Mesenteric fat pad (tissue), 1 donor: ENCODE data around the gene DLK2. TPM values are rescaled to one million over a fixed set of nuclear protein-coding genes. Genes with fewer than 3 reads are reported as not detected.
"Not testable (repeated sequence)": the region's sequence is repeated elsewhere in the genome, so short reads cannot be mapped to it uniquely, and the experiment has no call there.

Source experiments
- DNase-seq: peaks from one replicate; pipeline ENCODE4 v3.0.0-alpha.2; 2020; ENCODE audit warnings: low spot score
- long read RNA-seq: library from polyadenylated mRNA; unstranded; transcript quantifications from one replicate; pipeline ENCODE4 v2.0.0, GENCODE V29; 2020
- total RNA-seq: library from RNA; stranded (reverse); fragmentation: NEBNext Ultra II Directional; extraction: Animal tissue kit (Norgen Biotek cat#: 25700); gene quantifications from one replicate; pipeline ENCODE4 v1.2.1, GENCODE V29; 2021
- donor health status: DM: yes; HTN: yes; CAD: no.

Gene DLK2, protein sequence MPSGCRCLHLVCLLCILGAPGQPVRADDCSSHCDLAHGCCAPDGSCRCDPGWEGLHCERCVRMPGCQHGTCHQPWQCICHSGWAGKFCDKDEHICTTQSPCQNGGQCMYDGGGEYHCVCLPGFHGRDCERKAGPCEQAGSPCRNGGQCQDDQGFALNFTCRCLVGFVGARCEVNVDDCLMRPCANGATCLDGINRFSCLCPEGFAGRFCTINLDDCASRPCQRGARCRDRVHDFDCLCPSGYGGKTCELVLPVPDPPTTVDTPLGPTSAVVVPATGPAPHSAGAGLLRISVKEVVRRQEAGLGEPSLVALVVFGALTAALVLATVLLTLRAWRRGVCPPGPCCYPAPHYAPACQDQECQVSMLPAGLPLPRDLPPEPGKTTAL
- total RNA-seq, result not detected
- long read RNA-seq, result 0 reads

DNA sequence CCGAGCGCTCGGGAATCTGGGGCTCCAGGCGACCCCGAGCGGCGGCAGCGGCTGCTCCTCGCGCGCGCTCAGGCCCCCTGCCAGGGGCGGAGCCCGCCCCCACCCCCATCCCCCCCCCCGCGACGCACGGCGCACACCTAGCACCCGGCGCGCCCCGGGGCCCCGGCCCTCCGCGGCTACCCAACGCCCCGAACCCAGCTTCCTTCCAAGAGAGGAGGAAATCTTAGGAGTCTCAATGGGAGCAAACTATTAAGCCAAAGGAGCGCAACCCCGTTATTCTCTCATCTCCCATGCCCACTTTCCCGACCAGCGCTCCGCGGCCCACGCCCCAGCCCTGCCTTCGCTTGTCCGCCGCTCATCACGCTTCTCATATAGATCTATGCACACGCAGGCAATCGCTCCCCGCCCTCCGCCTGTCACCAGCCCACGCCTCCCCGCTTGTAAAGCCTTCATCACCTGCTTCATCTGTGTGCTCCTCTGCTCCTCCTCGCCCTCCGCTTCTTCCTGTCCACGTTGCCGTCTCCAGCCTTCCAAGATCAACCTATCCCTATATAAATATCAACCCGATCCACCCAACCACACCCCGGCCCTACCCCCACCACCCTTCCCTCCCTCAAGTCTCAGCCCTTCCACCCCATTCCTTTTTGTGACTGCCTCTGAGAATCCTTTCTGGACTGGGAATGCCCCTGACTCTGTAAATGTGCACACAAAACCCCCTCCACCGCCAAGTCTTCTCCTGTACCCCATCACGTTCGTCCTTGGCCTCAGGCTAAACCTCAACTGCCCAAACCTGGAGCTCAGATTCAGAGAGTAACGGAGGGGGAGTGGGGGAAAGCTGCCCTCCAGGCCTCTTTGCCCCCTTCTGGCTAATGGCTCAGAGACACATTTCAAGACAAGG is at the start of gene DLK2:
DLK2 (minus strand) TSS at position 18 of the 898 bp plus-strand sequence. CDS start 723 bp downstream, outside the sequence.
- no peak for DNase-seq

DNA sequence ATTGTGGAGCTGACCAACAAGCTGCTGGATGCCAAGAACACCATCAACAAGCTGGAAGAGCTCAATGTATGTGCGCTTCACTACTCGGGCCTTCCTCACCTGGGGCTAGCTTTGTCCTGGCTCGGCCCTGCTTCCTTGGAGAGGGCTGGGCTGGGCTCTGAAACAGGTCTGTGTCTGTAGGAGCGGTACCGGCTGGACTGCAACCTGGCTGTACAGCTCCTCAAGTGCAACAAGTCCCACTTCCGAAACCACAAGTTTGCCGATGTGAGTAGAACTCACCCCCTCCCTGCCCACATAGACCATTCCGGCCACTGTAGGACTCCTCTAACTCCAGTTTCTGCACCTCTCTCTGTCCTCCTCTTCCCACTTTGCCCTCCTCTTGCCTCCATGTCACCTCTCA is 48.1 kb upstream of the DLK2 start:
- DNase-seq, result no peak

- no peak for DNase-seq
Measured at GRCh38 chr6:43502666-43503065, 47.3 kb upstream of the DLK2 start.

- DNase-seq, result no peak
Measured at GRCh38 chr6:43500921-43501320, 45.6 kb upstream of the DLK2 start.

GRCh38 chr6:43499028-43499815 is 43.9 kb upstream of the DLK2 start:
- no peak for DNase-seq

DNA sequence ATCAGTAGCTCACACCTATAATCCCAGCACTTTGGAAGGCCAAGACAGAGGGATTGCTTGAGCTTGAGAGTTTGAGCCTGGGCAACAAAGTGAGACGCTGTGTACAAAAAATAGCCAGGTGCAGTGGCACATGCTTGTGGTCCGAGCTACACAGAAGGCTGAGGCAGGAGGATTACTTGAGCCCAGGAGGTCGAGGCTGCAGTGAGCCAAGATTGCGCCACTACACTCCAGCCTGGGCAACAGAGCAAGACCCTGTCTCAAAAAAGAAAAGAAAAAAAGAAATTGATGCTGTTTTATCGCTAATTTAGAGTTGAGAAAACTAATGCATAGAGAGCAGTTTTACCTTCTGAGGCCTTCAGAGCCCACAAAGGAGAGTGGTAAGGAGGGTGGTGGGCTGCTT is 42.9 kb upstream of the DLK2 start:
- DNase-seq, result not testable (repeated sequence)

DNA sequence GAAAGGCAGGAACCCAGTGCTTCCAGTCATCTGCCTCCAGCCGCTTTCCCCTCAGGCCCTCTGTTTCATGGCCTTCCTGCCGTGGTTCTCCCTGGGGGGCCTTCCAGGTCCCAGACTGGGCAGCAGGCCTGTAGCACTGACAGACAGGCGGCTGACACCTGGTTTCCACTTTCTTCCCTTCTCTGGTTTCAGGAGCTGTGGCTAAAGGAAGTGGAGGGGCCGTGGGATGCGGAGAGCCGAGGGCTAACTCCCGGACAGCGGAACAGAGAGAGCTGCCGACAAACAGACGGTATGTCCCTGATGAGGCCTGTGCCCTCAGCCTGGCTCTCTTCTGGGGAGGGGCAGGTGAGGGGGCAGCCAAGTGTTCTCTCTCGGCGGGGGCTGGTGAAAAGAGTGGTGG is 42.3 kb upstream of the DLK2 start:
- no peak for DNase-seq

DNA sequence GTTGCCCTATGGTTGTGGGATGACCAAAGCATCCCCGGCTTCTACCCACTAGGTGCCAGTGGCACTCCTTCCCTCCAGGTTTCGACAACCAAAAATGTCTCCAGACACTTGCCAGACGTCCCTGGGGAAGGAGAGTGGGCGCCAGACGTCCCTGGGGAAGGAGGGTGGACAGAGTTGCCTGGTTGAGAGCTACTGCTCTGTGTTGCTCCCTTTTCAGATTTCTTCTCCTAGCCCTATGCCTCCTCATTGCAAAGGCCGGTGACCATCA is 41.7 kb upstream of the DLK2 start:
- DNase-seq, result no peak

DNA sequence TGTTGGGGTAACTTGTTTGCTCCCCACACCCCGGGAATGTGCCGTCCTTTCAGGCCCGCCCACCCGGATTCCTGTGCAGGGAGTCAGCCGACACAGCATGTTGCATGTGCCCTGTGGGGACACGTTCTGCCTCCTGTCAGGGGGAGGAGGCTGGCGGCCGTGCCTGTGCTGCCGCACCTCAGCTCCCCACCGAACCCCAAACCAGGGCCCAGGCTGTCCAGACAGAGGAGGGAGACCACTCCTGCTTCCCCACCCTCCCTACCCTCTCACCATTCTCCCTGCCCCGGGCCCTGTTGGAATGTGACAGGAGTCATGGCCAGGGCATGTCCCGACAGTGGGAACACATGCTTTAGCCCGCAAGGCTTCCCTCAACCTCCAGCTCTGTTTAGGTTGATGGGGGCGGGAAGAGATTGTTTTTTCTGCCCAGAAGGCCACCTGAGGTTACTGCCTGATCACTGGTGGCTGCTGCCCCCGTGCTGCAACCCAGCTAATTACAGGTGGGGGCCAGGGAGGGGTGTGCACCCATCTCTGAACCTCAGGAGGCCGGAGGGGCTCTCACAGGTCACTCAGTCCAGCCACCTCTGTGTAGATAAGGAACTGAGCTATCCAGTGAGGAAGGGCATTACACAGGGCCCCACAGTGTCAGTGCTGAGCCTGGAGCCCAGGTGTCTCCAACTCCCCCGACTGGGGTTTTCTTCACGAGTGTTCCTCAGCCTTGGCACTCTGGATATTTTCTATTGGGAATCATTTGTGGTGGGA is 41.2 kb upstream of the DLK2 start:
- no peak for DNase-seq

- no peak for DNase-seq
Measured at GRCh38 chr6:43495409-43495941, 40.1 kb upstream of the DLK2 start.

- no peak for DNase-seq
Measured at GRCh38 chr6:43494766-43495165, 39.4 kb upstream of the DLK2 start.

- DNase-seq, result no peak
Measured at GRCh38 chr6:43494321-43494720, 39.0 kb upstream of the DLK2 start.

DNA sequence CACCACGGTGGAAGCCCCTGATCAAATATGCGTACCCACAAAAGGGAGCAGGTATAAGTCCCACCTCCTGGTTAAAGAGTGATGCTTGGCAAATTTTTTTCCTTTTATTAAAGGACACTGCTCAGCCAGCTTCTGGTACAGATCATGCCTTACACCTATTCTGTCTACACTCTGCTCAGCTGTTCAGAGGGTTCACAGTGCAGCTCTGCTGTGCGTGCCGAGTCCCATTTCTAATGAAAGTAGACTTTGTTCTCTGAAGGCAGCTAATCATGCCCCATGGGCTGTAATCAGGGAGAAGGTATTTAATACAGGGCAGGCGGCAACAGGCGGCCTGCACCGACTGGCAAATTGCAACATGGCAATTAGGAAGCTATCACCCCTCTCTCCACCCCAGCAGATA is 38.5 kb upstream of the DLK2 start:
- no peak for DNase-seq

DNA sequence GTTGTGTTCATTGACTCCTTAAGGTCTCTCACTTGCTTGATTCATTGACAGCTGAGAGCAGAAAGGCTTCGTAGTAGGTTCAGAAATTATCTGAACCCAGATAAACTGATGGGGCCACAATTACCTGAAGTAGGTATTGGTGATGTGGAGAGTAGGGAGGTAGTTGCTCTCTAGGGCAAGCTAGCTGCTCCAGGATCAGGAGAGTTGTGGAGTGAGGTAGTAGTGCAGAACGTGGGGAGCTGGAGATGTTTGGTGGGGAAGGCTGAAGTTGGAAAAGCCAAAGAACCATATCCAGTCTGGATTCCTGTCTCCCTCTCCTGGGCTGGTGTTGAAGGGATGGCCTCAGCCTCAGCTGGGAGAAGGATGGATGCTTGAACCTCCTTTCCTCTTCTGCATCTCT is 37.9 kb upstream of the DLK2 start:
- no peak for DNase-seq

- no peak for DNase-seq
Measured at GRCh38 chr6:43492673-43493072, 37.3 kb upstream of the DLK2 start.

- DNase-seq, result no peak
Measured at GRCh38 chr6:43491750-43492661, 36.7 kb upstream of the DLK2 start.

GRCh38 chr6:43490523-43490939 is 35.2 kb upstream of the DLK2 start:
- DNase-seq, result no peak

DNA sequence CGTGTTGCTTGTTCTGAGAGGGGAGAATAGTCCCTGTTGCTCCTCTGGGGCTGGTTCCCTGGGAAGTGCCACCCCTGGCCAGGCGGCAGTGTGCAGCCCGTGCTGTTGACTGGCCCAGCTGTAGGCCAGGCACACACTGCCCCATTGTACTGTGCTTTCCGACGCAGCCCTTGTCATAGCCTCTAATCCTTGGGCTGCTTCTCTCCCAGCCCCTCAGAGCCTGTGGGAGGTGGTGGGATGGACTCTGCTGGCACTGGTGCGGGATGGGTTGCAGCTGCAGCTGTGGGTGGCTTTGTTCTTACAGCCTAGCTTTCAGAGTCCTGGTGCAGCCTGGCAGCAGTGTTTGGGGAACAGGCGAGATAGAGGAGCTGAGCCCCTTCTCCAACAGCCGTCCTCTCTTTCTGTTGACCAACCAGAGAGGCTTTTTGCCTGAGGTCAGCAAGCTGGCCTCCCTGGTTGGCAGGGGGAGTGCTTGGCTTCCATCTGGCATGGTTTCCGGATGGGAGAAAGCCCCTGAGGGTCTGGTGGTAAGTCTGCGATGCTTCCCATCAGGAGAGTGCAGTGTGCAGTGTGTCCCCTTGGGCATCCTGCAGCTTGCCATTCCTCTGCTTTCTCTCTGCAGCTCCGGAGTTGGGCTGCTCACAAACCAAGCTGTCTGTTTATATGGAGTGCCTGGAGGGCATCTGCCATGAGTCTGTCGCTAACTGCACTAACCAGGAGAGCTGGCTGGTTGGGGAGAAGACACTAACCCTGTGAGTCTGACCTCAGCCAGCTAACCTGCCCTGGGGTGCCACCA is 34.1 kb upstream of the DLK2 start:
- DNase-seq, result no peak
